ENCODE results near the gene TEPSIN.

Gene TEPSIN

DNA sequence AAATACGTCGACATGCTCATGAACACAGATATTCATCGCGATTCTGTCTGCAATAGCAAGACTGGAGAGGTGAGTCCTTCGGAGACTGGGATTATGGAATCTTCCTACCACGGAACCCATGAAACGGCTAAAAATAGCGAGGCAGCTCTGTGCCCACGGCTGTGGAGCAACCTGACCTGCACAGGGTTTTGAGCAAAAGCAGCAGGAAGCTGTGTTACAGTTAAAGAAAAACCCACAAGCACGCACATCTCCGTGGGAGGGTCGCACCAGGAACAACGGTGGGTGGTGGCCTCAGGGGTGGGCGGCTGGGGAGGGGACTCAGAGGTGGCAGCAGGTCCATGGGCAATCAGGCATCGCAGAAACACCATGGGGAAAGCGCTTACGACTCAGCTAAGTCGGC, 31.4 kb upstream of the TEPSIN start:
- no peak overlapping the region for H3K9ac ChIP-seq (ENCODE audit: low read depth in 1 of 2, low read length in 2 of 2)
- no peak overlapping the region for H3K27ac ChIP-seq (ENCODE audit: low read depth in 2 of 2, low read length in 2 of 2)
- H3K4me1 ChIP-seq (ENCODE audit: control insufficient read depth in 2 of 2, insufficient read depth in 2 of 2, low read length in 2 of 2): no peaks in the 10 kb centered on the region
- no peaks in the 10 kb centered on the region for H3K9me3 ChIP-seq (ENCODE audit: control insufficient read depth in 2 of 2, low read length in 2 of 2)
- H3K27me3 ChIP-seq (ENCODE audit: control insufficient read depth in 2 of 2, insufficient read depth in 2 of 2, low read length in 2 of 2): no peaks in the 10 kb centered on the region
- H3K4me3 ChIP-seq (ENCODE audit: low read length in 2 of 2): no peak overlapping the region
- peaks cover 69% of the 10 kb centered on the region in 2 donors for H3K36me3 ChIP-seq (ENCODE audit: control insufficient read depth in 2 of 2, insufficient read depth in 2 of 2, low read length in 2 of 2)

DNA sequence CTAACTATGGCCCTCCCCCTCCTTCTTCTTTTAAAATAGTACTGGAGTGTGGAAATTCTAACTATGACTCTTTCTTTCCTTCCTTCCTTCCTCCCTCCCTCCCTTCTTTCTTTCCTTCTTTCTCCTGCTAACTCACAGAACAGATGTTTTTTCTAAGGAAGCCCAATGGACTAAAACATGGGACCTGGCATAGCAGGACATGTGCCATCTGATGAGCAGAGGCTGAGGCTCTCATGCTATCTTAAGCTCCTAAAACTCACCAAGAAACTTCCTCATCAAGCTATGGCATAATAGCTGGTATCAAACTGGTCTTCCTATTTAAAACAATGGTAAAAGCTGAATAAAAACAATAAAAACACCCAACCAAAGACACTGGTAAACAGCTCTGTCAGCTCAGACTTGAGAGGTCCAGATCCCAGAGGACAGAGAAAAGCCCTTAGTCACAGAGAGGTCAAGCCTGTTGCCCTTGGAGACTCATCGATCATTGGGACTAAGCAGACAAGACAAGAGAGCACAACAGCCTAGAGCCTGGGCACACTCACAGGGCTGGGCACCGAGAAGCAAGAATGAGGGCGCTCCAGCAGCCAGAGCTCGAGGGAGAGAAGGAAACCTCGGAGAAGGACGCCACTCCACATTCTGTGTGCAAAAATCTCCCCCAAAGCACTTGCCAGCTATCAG, 28.7 kb upstream of the TEPSIN start:
- no peaks in the 10 kb centered on the region for H3K9me3 ChIP-seq (ENCODE audit: control insufficient read depth in 2 of 2, low read length in 2 of 2)
- H3K9ac ChIP-seq (ENCODE audit: low read depth in 1 of 2, low read length in 2 of 2): no peak overlapping the region
- H3K4me1 ChIP-seq (ENCODE audit: control insufficient read depth in 2 of 2, insufficient read depth in 2 of 2, low read length in 2 of 2): no peaks in the 10 kb centered on the region
- H3K36me3 ChIP-seq (ENCODE audit: control insufficient read depth in 2 of 2, insufficient read depth in 2 of 2, low read length in 2 of 2): peaks cover 59 to 67% of the 10 kb centered on the region in 2 donors
- H3K27ac ChIP-seq (ENCODE audit: low read depth in 2 of 2, low read length in 2 of 2): no peak overlapping the region
- H3K27me3 ChIP-seq (ENCODE audit: control insufficient read depth in 2 of 2, insufficient read depth in 2 of 2, low read length in 2 of 2): no peaks in the 10 kb centered on the region
- no peak overlapping the region for H3K4me3 ChIP-seq (ENCODE audit: low read length in 2 of 2)

DNA sequence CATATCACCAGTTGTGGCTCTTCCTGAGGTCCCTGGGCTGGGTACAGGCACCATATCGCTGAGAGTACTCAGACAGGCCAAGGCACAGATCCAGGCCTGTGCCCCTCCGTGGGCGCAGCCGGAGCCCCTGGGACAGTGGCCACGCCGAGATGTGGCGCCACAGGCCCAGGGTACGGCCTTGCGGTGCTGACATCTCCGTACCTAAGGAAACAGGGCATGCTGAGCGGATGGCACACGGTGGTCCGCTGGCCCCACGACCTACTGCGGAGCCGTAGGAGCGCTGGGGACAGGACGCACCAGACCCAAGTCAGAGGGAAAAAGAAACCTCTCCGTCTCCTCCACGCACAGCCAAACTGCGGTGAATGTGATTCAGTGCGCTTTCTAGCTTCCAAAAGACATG, 26.7 kb upstream of the TEPSIN start:
- Histone ChIP-seq H3K36me3 (ENCODE audit: control insufficient read depth in 2 of 2, insufficient read depth in 2 of 2, low read length in 2 of 2) (peaks cover 61 to 64% of the 10 kb centered on the region in 2 donors), H3K27ac (ENCODE audit: low read depth in 2 of 2, low read length in 2 of 2) (no peak overlapping the region), H3K27me3 (ENCODE audit: control insufficient read depth in 2 of 2, insufficient read depth in 2 of 2, low read length in 2 of 2) (no peaks in the 10 kb centered on the region), H3K9me3 (ENCODE audit: control insufficient read depth in 2 of 2, low read length in 2 of 2) (no peaks in the 10 kb centered on the region), H3K4me1 (ENCODE audit: control insufficient read depth in 2 of 2, insufficient read depth in 2 of 2, low read length in 2 of 2) (no peaks in the 10 kb centered on the region), H3K9ac (ENCODE audit: low read depth in 1 of 2, low read length in 2 of 2) (no peak overlapping the region), H3K4me3 (ENCODE audit: low read length in 2 of 2) (no peak overlapping the region)

DNA sequence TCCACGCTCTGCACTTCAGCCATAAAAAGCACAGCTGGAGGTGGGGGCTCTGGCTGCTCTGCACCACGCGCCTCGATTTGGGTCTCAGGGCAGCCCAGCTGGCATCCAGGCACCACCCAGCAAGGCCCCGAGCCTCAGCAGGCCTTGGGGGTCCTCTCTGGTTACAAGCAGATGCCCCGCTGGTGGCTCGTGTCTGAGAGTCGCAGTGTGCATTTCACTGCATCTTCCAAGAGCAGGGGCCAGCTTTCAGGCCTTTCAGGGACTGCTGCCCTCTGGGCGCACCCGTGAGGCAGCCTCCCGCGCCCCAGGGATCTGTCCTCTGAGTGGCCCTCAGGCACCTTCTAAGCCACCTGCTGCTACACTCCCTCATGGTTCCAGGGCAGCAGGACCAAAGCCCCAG, 25.8 kb upstream of the TEPSIN start:
- Histone ChIP-seq H3K36me3 (ENCODE audit: control insufficient read depth in 2 of 2, insufficient read depth in 2 of 2, low read length in 2 of 2) (peaks cover 56 to 63% of the 10 kb centered on the region in 2 donors), H3K4me3 (ENCODE audit: low read length in 2 of 2) (no peak overlapping the region), H3K4me1 (ENCODE audit: control insufficient read depth in 2 of 2, insufficient read depth in 2 of 2, low read length in 2 of 2) (no peaks in the 10 kb centered on the region), H3K27me3 (ENCODE audit: control insufficient read depth in 2 of 2, insufficient read depth in 2 of 2, low read length in 2 of 2) (no peaks in the 10 kb centered on the region), H3K9ac (ENCODE audit: low read depth in 1 of 2, low read length in 2 of 2) (no peak overlapping the region), H3K9me3 (ENCODE audit: control insufficient read depth in 2 of 2, low read length in 2 of 2) (no peaks in the 10 kb centered on the region), H3K27ac (ENCODE audit: low read depth in 2 of 2, low read length in 2 of 2) (no peak overlapping the region)

DNA sequence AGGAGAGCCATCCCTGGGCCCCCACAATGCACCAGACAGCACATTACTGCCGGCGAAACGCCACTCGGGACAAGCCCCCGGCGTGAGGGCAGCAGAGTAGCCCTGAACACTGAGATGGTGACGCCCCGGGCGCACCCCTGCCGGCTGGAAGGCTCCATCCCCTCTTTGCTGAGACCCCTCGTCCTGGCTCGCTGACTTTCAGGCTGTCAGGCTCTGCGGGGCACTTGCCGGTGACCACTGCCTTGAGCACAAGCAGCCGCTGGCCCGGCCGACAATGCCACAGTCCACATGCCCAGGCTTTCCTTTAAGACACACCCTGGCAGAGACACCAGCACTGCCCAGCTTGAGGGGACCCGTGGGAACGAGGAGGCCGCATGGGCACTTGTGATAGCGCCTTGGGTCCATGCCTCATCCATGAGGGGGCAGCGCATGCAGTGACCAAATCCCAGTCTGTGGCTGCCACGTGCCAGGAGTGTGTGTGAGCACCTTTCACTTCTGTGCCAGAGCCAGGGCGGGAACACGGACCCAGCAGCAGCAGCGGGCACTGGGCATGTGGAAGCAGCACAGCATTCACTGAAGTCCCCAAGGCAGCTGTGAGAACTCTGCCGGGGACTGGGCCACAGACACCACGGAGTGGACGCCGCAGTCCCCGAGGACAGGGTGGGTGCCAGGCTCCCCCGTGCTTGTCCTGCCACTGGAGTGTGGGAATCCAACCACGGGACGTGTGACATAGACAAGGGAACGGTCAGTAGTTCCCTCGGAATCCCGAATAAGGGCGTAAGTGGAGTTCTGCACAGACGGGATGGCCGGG, 24.7 kb upstream of the TEPSIN start:
- no peak overlapping the region for H3K9ac ChIP-seq (ENCODE audit: low read depth in 1 of 2, low read length in 2 of 2)
- H3K4me3 ChIP-seq (ENCODE audit: low read length in 2 of 2): no peak overlapping the region
- H3K36me3 ChIP-seq (ENCODE audit: control insufficient read depth in 2 of 2, insufficient read depth in 2 of 2, low read length in 2 of 2): peaks cover 59 to 68% of the 10 kb centered on the region in 2 donors
- no peaks in the 10 kb centered on the region for H3K9me3 ChIP-seq (ENCODE audit: control insufficient read depth in 2 of 2, low read length in 2 of 2)
- no peaks in the 10 kb centered on the region for H3K27me3 ChIP-seq (ENCODE audit: control insufficient read depth in 2 of 2, insufficient read depth in 2 of 2, low read length in 2 of 2)
- no peaks in the 10 kb centered on the region for H3K4me1 ChIP-seq (ENCODE audit: control insufficient read depth in 2 of 2, insufficient read depth in 2 of 2, low read length in 2 of 2)
- no peak overlapping the region for H3K27ac ChIP-seq (ENCODE audit: low read depth in 2 of 2, low read length in 2 of 2)

DNA sequence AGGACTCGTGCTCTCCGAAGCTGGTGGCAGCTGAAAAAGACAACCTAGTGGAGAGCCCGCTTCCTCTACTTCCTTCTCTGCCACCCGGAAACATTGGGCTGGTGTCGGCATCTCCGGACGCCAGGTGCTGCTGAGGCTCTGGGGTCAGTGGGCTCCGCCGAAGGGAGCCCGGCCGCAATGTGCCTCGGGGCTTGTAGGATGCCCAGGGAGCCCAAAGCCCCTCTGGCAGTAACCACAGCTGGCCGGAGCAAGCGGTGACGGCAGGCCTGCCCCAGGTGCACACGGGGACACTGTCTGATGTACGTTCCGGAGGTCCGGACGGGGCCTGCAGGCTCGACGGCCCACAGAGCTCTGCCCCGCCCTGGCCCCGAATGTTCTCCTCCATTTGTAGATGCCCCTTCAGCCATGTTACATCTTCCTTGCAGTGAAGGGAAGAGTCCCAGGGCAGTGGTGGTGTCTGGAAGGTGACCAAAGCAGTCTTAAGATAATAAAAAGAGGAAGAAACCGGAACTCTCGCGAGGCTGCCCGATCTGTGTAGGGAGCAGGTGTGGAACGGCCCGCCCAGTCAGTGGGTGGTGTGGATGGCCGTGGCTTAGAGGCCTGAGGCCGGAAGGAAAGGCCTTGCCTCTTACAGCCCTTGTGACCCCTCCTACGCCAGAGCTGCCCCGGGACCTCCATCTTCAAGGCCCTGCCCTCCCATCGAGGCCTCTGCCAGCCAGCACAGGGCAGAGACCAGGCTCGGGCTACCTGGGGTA, 22.9 kb upstream of the TEPSIN start:
- Histone ChIP-seq H3K4me3 (ENCODE audit: low read length in 2 of 2) (no peak overlapping the region), H3K27ac (ENCODE audit: low read depth in 2 of 2, low read length in 2 of 2) (no peak overlapping the region), H3K36me3 (ENCODE audit: control insufficient read depth in 2 of 2, insufficient read depth in 2 of 2, low read length in 2 of 2) (peaks cover 51 to 69% of the 10 kb centered on the region in 2 donors), H3K4me1 (ENCODE audit: control insufficient read depth in 2 of 2, insufficient read depth in 2 of 2, low read length in 2 of 2) (no peaks in the 10 kb centered on the region), H3K9ac (ENCODE audit: low read depth in 1 of 2, low read length in 2 of 2) (no peak overlapping the region), H3K9me3 (ENCODE audit: control insufficient read depth in 2 of 2, low read length in 2 of 2) (no peaks in the 10 kb centered on the region), H3K27me3 (ENCODE audit: control insufficient read depth in 2 of 2, insufficient read depth in 2 of 2, low read length in 2 of 2) (no peaks in the 10 kb centered on the region)

DNA sequence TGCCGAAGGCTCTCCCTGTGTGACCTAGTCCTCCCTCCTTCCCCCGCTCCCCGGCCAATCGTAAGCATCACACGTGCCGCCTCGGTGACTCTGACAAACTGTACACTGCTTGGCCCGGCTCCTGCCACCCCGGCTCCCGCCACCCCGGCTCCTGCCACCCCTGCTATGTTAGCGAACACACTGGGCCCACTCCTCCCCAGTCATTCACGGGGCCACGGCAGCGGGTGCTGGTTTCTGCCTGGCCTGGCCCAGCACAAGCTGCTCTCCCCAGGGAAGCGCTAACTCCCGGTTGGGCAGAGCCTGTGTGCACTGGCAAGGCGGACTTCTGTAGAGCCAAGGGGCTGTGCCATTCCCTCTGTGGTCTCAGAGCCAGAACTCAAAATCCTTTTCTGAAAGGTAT, 22.2 kb upstream of the TEPSIN start:
- Histone ChIP-seq H3K27me3 (ENCODE audit: control insufficient read depth in 2 of 2, insufficient read depth in 2 of 2, low read length in 2 of 2) (no peaks in the 10 kb centered on the region), H3K4me1 (ENCODE audit: control insufficient read depth in 2 of 2, insufficient read depth in 2 of 2, low read length in 2 of 2) (no peaks in the 10 kb centered on the region), H3K36me3 (ENCODE audit: control insufficient read depth in 2 of 2, insufficient read depth in 2 of 2, low read length in 2 of 2) (peaks cover 49 to 66% of the 10 kb centered on the region in 2 donors), H3K9ac (ENCODE audit: low read depth in 1 of 2, low read length in 2 of 2) (no peak overlapping the region), H3K27ac (ENCODE audit: low read depth in 2 of 2, low read length in 2 of 2) (no peak overlapping the region), H3K4me3 (ENCODE audit: low read length in 2 of 2) (no peak overlapping the region), H3K9me3 (ENCODE audit: control insufficient read depth in 2 of 2, low read length in 2 of 2) (no peaks in the 10 kb centered on the region)

DNA sequence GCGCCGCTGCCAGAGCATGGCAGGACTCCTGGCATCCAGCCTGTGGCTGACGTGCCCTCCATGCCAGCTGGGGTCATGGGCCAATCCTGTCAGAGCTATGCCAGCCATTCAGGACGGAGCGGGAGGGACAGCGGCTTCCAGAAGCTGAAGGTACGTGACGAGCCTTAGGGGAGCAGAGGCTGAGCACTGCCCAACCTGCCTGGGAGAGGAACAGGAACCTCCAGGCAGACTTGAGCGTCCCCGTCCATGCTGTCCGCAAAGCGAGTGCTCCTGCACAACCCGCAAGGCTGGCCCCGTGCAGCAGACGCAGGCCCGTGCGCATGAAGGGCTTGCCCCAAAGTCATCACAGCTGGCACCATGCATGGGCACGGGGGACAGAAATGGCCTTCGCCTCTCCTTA, 21.8 kb upstream of the TEPSIN start:
- Histone ChIP-seq H3K27me3 (ENCODE audit: control insufficient read depth in 2 of 2, insufficient read depth in 2 of 2, low read length in 2 of 2) (no peaks in the 10 kb centered on the region), H3K36me3 (ENCODE audit: control insufficient read depth in 2 of 2, insufficient read depth in 2 of 2, low read length in 2 of 2) (peaks cover 45 to 62% of the 10 kb centered on the region in 2 donors), H3K4me1 (ENCODE audit: control insufficient read depth in 2 of 2, insufficient read depth in 2 of 2, low read length in 2 of 2) (no peaks in the 10 kb centered on the region), H3K27ac (ENCODE audit: low read depth in 2 of 2, low read length in 2 of 2) (no peak overlapping the region), H3K9ac (ENCODE audit: low read depth in 1 of 2, low read length in 2 of 2) (no peak overlapping the region), H3K4me3 (ENCODE audit: low read length in 2 of 2) (no peak overlapping the region), H3K9me3 (ENCODE audit: control insufficient read depth in 2 of 2, low read length in 2 of 2) (no peaks in the 10 kb centered on the region)

DNA sequence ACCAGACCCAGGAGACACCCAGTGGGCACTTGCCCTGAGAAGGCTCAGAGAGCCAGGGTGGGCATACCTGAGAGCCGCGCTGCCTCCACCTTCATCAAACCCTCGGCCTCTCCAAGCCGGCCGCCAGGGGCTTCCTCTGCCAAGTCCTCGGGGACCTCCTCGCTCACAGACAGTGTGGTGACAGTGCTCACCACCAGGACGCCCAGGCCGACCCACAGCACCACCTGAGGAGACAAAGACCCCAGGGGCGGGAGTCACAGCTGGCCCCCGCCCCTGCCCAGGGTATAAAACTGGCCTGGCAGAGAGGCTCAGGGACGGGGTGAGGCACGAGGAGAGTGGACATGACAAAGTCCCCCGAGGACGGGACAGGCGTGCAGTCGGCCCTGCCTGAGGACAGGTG, 21.3 kb upstream of the TEPSIN start:
- no peak overlapping the region for H3K27ac ChIP-seq (ENCODE audit: low read depth in 2 of 2, low read length in 2 of 2)
- no peak overlapping the region for H3K4me3 ChIP-seq (ENCODE audit: low read length in 2 of 2)
- H3K27me3 ChIP-seq (ENCODE audit: control insufficient read depth in 2 of 2, insufficient read depth in 2 of 2, low read length in 2 of 2): no peaks in the 10 kb centered on the region
- peaks cover 41 to 57% of the 10 kb centered on the region in 2 donors for H3K36me3 ChIP-seq (ENCODE audit: control insufficient read depth in 2 of 2, insufficient read depth in 2 of 2, low read length in 2 of 2)
- H3K9me3 ChIP-seq (ENCODE audit: control insufficient read depth in 2 of 2, low read length in 2 of 2): no peaks in the 10 kb centered on the region
- H3K4me1 ChIP-seq (ENCODE audit: control insufficient read depth in 2 of 2, insufficient read depth in 2 of 2, low read length in 2 of 2): peaks cover 1 to 2% of the 10 kb centered on the region in 2 donors
- no peak overlapping the region for H3K9ac ChIP-seq (ENCODE audit: low read depth in 1 of 2, low read length in 2 of 2)

DNA sequence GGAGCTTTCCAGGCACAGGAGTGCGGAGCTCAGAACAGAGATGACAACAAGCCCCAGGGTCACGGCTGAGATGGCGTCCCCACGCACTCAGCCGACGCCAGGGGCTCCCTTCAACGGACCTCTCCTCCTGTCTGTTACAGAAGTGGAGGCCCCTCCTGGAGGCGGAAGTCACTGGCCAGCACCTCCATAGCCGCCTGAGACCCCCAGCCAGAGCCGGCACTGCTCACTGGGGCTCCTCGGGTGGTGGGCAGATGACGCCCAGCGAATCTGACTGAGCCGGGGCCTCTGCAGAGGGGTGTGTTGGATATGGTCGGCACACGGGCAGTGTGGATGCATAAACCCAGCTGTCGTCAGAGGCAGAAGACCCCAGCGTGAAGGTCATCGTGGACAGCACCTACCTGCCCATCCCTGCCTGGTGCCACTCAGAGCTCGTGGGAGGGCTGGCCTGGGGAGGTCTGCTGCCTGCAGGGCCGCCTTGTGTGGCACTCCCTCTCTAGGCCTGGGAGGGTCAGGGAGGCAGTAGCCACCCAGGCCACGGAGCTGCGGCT, 20.3 kb upstream of the TEPSIN start:
- no peak overlapping the region for H3K9ac ChIP-seq (ENCODE audit: low read depth in 1 of 2, low read length in 2 of 2)
- no peaks in the 10 kb centered on the region for H3K9me3 ChIP-seq (ENCODE audit: control insufficient read depth in 2 of 2, low read length in 2 of 2)
- no peak overlapping the region for H3K4me3 ChIP-seq (ENCODE audit: low read length in 2 of 2)
- H3K4me1 ChIP-seq (ENCODE audit: control insufficient read depth in 2 of 2, insufficient read depth in 2 of 2, low read length in 2 of 2): peaks cover 5 to 9% of the 10 kb centered on the region in 2 donors
- H3K27ac ChIP-seq (ENCODE audit: low read depth in 2 of 2, low read length in 2 of 2): no peak overlapping the region
- H3K36me3 ChIP-seq (ENCODE audit: control insufficient read depth in 2 of 2, insufficient read depth in 2 of 2, low read length in 2 of 2): peaks cover 34 to 49% of the 10 kb centered on the region in 2 donors
- H3K27me3 ChIP-seq (ENCODE audit: control insufficient read depth in 2 of 2, insufficient read depth in 2 of 2, low read length in 2 of 2): no peaks in the 10 kb centered on the region
